DOHH2 (cell line): Measurements from ENCODE around the gene VSIR.

Experiments
- H3F3A ChIP-seq: fragments of 200-600 bp; sonication (generic), shearing (Covaris generic); 2 replicates; pipeline ENCODE4 v1.6.0; 2016; ENCODE audit warnings: antibody characterized with exemption, mild to moderate bottlenecking; ENCODE audit not compliant: control insufficient read depth, insufficient read depth
- H3K27ac ChIP-seq: fragments of 200-600 bp; sonication (generic); 2 replicates; pipeline ENCODE4 v1.5.1; 2014; ENCODE audit warnings: low read depth, mild to moderate bottlenecking, low read length, moderate library complexity
- H3K27me3 ChIP-seq: fragments of 200-600 bp; sonication (generic); 2 replicates; pipeline ENCODE4 v1.6.1; 2014; ENCODE audit warnings: mild to moderate bottlenecking, low read length, mixed read lengths; ENCODE audit not compliant: control insufficient read depth
- H3K36me3 ChIP-seq: fragments of 200-600 bp; sonication (generic); 2 replicates; pipeline ENCODE4 v1.6.1; 2014; ENCODE audit warnings: mild to moderate bottlenecking, low read length, moderate library complexity, mixed read lengths; ENCODE audit not compliant: control insufficient read depth
- H3K4me1 ChIP-seq: fragments of 200-600 bp; sonication (generic); 2 replicates; pipeline ENCODE4 v1.6.1; 2014; ENCODE audit warnings: mild to moderate bottlenecking, low read length, mixed read lengths; ENCODE audit not compliant: control insufficient read depth
- H3K4me2 ChIP-seq: fragments of 200-600 bp; sonication (generic); 2 replicates; pipeline ENCODE4 v1.6.0; 2014; ENCODE audit warnings: mild to moderate bottlenecking, low read length, moderate library complexity
- H3K4me3 ChIP-seq: fragments of 200-600 bp; sonication (generic); 2 replicates; pipeline ENCODE4 v1.5.1; 2014; ENCODE audit warnings: mild to moderate bottlenecking, low read length, mixed read lengths
- H3K79me2 ChIP-seq: fragments of 200-600 bp; sonication (generic); 2 replicates; pipeline ENCODE4 v1.6.1; 2014; ENCODE audit warnings: mild to moderate bottlenecking, low read length, mixed read lengths; ENCODE audit not compliant: control insufficient read depth
- H3K9me2 ChIP-seq: fragments of 200-600 bp; sonication (generic); replicated peaks from 2 replicates; pipeline ENCODE4 v1.6.1; 2014; ENCODE audit warnings: mild to moderate bottlenecking, low read length, mixed read lengths; ENCODE audit not compliant: control insufficient read depth
- H3K9me3 ChIP-seq: fragments of 200-600 bp; sonication (generic); 2 replicates; pipeline ENCODE4 v1.6.1; 2014; ENCODE audit warnings: antibody characterized with exemption, low read length, mixed read lengths; ENCODE audit not compliant: control insufficient read depth, insufficient read depth
- H4K20me1 ChIP-seq: fragments of 200-600 bp; sonication (generic); 2 replicates; pipeline ENCODE4 v1.6.0; 2014; ENCODE audit warnings: low read depth, mild to moderate bottlenecking, antibody characterized with exemption, low read length, moderate library complexity; ENCODE audit not compliant: control insufficient read depth, insufficient read depth
- EZH2phosphoT487 ChIP-seq: fragments of 200-600 bp; sonication (generic); IDR thresholded peaks from 2 replicates; pipeline ENCODE4 v1.6.1; 2017; ENCODE audit warnings: borderline replicate concordance, mild to moderate bottlenecking, antibody characterized with exemption, low read length, moderate library complexity, mixed read lengths
- TF ChIP-seq, protein P1 (sequence below): fragments of 200-600 bp; sonication (generic); IDR thresholded peaks from one replicate; pipeline ENCODE4 v1.5.1; 2014; ENCODE audit warnings: antibody characterized with exemption, mild to moderate bottlenecking, low read depth, low read length; ENCODE audit not compliant: poor library complexity, severe bottlenecking

The VSIR gene

DNA sequence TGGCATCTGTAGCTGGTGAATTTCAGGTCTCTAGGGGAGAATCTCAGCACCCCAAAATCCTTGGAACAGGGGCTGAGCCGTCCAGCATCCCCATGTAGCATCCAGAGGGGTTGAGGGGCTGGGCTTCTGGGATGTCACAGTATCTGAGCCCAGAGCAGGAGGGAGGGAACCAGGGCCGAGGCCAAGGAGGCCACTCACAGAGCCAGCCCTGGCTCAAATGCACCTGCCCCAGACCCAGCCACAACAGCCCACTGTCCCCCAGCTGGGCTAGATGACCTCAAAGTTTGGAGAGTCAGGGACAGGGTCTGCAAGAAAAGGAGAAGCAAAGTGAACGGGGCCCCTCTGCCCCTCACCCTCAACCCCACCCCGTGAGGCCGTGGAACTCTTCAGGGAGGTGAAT lies 22.3 kb downstream of the VSIR start:
- TF ChIP-seq, protein P1, sequence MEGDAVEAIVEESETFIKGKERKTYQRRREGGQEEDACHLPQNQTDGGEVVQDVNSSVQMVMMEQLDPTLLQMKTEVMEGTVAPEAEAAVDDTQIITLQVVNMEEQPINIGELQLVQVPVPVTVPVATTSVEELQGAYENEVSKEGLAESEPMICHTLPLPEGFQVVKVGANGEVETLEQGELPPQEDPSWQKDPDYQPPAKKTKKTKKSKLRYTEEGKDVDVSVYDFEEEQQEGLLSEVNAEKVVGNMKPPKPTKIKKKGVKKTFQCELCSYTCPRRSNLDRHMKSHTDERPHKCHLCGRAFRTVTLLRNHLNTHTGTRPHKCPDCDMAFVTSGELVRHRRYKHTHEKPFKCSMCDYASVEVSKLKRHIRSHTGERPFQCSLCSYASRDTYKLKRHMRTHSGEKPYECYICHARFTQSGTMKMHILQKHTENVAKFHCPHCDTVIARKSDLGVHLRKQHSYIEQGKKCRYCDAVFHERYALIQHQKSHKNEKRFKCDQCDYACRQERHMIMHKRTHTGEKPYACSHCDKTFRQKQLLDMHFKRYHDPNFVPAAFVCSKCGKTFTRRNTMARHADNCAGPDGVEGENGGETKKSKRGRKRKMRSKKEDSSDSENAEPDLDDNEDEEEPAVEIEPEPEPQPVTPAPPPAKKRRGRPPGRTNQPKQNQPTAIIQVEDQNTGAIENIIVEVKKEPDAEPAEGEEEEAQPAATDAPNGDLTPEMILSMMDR: no peak
- no peak for TF ChIP-seq EZH2phosphoT487
- Histone ChIP-seq H3K4me2 (no peak overlapping the region), H3K79me2 (no peaks in the 10 kb centered on the region), H3K9me3 (no peaks in the 10 kb centered on the region), H3K36me3 (no peaks in the 10 kb centered on the region), H3K27ac (no peak overlapping the region), H3K4me1 (peaks cover 21% of the 10 kb centered on the region), H3K9me2 (no peaks in the 10 kb centered on the region), H3K27me3 (peaks cover 53% of the 10 kb centered on the region), H3F3A (no peaks in the 10 kb centered on the region), H3K4me3 (no peak overlapping the region), H4K20me1 (0 out of 2 replicates have a peak, but pooled peaks cover 3% of the 10 kb centered on the region)

DNA sequence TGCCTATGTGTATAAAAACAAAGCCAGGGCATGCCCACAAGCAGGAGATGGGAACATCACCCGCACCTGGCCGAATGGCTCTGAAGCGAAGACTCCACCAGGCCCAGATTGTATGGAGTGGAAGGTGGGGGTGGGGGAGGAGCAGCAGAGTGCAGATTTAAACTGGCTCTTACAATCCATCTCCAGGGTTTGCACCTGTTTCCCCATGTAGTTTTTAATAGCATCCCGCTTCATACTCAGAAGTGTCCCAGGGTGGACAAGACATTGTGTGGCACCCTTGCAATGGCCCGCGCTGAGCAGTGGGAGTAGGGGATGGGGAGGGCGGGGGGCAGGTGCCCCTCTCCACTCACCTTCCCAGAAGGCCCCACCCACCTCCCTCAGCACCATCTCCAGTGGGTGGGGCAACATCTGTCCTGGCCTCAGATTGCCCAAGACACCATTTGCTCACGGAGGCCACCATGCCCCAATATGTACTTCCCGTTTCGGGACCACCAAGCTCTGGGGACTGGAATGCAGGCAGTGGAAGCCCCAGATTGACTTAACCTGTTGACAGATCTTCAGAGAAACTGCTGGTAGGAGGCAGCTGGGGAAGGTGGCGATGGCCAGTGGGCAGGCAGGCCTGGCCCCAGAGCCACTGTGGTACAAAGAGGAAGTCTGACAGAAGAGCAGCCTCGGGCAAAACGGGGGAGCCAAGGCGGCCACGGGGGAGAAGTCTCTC lies 23.0 kb downstream of the VSIR start:
- TF ChIP-seq, protein P1: no peak
- TF ChIP-seq EZH2phosphoT487: no peak
- Histone ChIP-seq H3K9me3 (no peaks in the 10 kb centered on the region), H3K36me3 (no peaks in the 10 kb centered on the region), H4K20me1 (0 out of 2 replicates have a peak, but pooled peaks cover 3% of the 10 kb centered on the region), H3K9me2 (no peaks in the 10 kb centered on the region), H3K4me1 (peaks cover 21% of the 10 kb centered on the region), H3K27ac (no peak overlapping the region), H3K4me2 (no peak overlapping the region), H3K79me2 (no peaks in the 10 kb centered on the region), H3K27me3 (peaks cover 48% of the 10 kb centered on the region), H3F3A (no peaks in the 10 kb centered on the region), H3K4me3 (no peak overlapping the region)

DNA sequence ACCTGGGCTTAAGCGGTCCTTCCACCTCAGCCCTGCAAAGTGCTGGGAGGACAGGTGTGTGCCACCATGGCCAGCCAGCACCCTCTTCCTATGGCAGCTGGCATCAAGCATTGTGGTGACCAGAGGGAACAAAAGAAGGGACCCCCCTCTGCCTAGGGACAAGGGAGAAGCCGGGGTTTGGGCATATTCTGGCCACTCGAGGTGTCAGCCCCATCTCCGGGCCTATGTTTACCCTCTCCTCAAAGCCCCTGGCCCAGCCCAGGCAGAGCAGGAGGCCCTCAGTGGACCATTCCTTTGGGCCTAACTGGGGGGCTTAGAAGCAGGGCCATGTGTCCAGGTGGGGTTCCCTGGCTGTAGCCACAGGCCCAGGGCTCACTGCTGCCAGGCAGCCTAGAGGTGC lies 23.9 kb downstream of the VSIR start:
- Histone ChIP-seq H4K20me1 (0 out of 2 replicates have a peak, but pooled peaks cover 3% of the 10 kb centered on the region), H3K79me2 (no peaks in the 10 kb centered on the region), H3K9me2 (no peaks in the 10 kb centered on the region), H3K4me2 (peak overlapping the region; percentile 54), H3K36me3 (no peaks in the 10 kb centered on the region), H3K27me3 (peaks cover 39% of the 10 kb centered on the region), H3K4me3 (no peak overlapping the region), H3K4me1 (peaks cover 21% of the 10 kb centered on the region), H3F3A (no peaks in the 10 kb centered on the region), H3K9me3 (no peaks in the 10 kb centered on the region), H3K27ac (no peak overlapping the region)
- TF ChIP-seq, protein P1: no peak
- TF ChIP-seq EZH2phosphoT487: no peak
